ENCODE results near the gene GAGE12E.
"Not testable (repeated sequence)": the region's sequence is repeated elsewhere in the genome, so short reads cannot be mapped to it uniquely, and the experiment has no call there.

Gene GAGE12E, protein sequence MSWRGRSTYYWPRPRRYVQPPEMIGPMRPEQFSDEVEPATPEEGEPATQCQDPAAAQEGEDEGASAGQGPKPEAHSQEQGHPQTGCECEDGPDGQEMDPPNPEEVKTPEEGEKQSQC

DNA sequence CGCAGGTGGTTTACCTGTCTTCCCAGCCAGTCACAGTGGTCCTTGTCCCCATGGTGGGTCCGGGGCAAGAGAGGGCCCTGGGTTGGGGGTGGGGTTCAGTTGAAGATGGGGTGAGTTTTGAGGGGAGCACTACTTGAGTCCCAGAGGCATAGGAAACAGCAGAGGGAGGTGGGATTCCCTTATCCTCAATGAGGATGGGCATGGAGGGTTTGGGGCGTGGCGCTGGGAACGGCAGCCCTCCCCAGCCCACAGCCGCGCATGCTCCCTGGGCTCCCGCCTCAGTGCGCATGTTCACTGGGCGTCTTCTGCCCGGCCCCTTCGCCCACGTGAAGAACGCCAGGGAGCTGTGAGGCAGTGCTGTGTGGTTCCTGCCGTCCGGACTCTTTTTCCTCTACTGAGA lies at the start of gene GAGE12E:
Gene GAGE12E (plus strand): TSS at position 301 of the 400 bp plus-strand sequence. CDS start 1,155 bp downstream, outside the sequence.
- DNase-seq, result not testable (repeated sequence)

DNA sequence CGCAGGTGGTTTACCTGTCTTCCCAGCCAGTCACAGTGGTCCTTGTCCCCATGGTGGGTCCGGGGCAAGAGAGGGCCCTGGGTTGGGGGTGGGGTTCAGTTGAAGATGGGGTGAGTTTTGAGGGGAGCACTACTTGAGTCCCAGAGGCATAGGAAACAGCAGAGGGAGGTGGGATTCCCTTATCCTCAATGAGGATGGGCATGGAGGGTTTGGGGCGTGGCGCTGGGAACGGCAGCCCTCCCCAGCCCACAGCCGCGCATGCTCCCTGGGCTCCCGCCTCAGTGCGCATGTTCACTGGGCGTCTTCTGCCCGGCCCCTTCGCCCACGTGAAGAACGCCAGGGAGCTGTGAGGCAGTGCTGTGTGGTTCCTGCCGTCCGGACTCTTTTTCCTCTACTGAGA lies 19.2 kb upstream of the GAGE12E start, which contains the start of gene GAGE12C:
Gene GAGE12C (plus strand): TSS at position 301 of the 400 bp plus-strand sequence. CDS start 1,155 bp downstream, outside the sequence.
- not testable (repeated sequence) for DNase-seq

DNA sequence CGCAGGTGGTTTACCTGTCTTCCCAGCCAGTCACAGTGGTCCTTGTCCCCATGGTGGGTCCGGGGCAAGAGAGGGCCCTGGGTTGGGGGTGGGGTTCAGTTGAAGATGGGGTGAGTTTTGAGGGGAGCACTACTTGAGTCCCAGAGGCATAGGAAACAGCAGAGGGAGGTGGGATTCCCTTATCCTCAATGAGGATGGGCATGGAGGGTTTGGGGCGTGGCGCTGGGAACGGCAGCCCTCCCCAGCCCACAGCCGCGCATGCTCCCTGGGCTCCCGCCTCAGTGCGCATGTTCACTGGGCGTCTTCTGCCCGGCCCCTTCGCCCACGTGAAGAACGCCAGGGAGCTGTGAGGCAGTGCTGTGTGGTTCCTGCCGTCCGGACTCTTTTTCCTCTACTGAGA lies 9.7 kb upstream of the GAGE12E start, which contains the start of gene GAGE12D:
Gene GAGE12D (plus strand): TSS at position 301 of the 400 bp plus-strand sequence. CDS start 1,155 bp downstream, outside the sequence.
- not testable (repeated sequence) for DNase-seq

DNA sequence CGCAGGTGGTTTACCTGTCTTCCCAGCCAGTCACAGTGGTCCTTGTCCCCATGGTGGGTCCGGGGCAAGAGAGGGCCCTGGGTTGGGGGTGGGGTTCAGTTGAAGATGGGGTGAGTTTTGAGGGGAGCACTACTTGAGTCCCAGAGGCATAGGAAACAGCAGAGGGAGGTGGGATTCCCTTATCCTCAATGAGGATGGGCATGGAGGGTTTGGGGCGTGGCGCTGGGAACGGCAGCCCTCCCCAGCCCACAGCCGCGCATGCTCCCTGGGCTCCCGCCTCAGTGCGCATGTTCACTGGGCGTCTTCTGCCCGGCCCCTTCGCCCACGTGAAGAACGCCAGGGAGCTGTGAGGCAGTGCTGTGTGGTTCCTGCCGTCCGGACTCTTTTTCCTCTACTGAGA lies 9.5 kb downstream of the GAGE12E start, which contains the start of gene GAGE12F:
Gene GAGE12F (plus strand): TSS at position 301 of the 400 bp plus-strand sequence. CDS start 1,155 bp downstream, outside the sequence.
- not testable (repeated sequence) for DNase-seq

DNA sequence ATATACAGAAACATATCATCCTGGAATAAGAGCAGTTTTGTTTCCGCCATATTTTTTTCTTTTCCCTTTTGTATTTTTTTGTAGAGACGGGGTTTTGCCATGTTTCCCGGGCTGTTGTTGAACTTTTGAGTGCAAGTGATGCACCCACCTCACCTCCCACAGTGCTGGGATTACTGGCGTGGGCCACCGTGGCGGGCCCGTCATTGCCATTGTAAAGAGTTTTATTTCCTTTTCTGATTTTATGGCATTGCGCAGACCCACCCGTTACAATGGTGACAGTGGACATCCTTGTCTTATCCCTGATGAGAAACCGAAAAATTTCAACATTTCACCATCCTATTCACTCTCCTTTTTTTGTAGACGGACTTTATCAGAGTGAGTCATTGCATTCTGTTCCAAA lies 17.6 kb downstream of the GAGE12E start:
- not testable (repeated sequence) for DNase-seq

DNA sequence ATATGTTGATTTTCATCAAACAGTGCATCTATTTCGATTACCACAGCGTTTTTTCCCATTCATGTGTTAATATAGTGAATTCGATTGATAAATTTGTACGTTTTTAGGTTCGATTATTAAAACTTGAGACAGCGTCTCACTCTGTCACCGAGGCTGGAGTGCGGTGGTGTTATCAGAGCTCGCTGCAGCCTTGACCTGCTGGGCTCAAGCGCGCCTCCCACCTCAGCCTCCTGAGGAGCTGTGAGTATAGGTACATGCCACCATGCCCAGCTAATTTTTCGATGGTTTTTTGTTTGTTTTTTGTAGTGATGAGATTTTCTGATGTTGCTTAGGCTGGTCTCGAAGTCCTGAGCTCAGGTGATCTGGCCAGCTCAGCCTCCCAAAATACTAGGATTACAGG lies 18.1 kb downstream of the GAGE12E start:
- DNase-seq, result not testable (repeated sequence)

DNA sequence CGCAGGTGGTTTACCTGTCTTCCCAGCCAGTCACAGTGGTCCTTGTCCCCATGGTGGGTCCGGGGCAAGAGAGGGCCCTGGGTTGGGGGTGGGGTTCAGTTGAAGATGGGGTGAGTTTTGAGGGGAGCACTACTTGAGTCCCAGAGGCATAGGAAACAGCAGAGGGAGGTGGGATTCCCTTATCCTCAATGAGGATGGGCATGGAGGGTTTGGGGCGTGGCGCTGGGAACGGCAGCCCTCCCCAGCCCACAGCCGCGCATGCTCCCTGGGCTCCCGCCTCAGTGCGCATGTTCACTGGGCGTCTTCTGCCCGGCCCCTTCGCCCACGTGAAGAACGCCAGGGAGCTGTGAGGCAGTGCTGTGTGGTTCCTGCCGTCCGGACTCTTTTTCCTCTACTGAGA lies 19.0 kb downstream of the GAGE12E start, which contains the start of gene GAGE12G:
Gene GAGE12G (plus strand): TSS at position 301 of the 400 bp plus-strand sequence. CDS start 1,155 bp downstream, outside the sequence.
- DNase-seq, result not testable (repeated sequence)

DNA sequence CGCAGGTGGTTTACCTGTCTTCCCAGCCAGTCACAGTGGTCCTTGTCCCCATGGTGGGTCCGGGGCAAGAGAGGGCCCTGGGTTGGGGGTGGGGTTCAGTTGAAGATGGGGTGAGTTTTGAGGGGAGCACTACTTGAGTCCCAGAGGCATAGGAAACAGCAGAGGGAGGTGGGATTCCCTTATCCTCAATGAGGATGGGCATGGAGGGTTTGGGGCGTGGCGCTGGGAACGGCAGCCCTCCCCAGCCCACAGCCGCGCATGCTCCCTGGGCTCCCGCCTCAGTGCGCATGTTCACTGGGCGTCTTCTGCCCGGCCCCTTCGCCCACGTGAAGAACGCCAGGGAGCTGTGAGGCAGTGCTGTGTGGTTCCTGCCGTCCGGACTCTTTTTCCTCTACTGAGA lies 28.6 kb downstream of the GAGE12E start, which contains the start of gene GAGE12H:
Gene GAGE12H (plus strand): TSS at position 301 of the 400 bp plus-strand sequence. CDS start 1,155 bp downstream, outside the sequence.
- DNase-seq, result not testable (repeated sequence)

DNA sequence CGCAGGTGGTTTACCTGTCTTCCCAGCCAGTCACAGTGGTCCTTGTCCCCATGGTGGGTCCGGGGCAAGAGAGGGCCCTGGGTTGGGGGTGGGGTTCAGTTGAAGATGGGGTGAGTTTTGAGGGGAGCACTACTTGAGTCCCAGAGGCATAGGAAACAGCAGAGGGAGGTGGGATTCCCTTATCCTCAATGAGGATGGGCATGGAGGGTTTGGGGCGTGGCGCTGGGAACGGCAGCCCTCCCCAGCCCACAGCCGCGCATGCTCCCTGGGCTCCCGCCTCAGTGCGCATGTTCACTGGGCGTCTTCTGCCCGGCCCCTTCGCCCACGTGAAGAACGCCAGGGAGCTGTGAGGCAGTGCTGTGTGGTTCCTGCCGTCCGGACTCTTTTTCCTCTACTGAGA lies 38.1 kb downstream of the GAGE12E start, which contains the start of gene GAGE2A:
Gene GAGE2A (plus strand): TSS at position 301 of the 400 bp plus-strand sequence. CDS start 1,155 bp downstream, outside the sequence.
- not testable (repeated sequence) for DNase-seq

DNA sequence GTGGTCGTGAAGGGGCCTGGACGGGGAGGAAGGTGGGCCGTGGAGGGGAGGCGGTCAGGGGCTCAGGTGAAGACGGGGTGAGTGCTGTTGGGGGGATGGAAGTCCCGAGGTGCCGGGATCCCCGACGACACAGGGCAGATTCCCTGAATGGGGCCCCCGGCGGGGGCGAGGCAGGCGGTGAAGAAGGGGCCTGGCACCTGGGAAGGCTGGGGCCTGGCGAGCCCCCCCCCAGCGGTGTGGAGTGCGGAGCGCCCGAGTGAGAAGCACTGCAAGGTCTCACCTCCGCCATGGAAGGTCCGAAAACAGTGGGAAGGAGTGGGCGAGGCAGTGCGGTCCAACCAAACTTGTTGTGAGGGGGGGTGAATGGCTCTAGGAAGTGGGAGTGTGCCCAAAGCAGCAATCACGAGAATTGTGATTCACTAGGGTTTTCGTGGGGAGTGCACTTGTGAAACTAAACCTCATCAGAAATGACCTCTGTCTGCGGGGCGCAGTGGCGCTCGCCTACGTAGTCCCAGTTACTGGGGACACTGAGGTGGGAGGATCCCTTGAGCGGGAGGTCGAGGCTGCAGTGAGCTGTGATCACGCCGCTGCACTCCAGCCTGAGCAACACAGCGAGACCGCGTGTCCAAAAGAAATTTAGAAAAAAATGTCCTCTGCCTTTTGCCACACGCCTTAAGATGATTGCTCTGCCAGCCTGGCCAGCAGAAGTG lies 38.8 kb downstream of the GAGE12E start:
- not testable (repeated sequence) for DNase-seq

DNA sequence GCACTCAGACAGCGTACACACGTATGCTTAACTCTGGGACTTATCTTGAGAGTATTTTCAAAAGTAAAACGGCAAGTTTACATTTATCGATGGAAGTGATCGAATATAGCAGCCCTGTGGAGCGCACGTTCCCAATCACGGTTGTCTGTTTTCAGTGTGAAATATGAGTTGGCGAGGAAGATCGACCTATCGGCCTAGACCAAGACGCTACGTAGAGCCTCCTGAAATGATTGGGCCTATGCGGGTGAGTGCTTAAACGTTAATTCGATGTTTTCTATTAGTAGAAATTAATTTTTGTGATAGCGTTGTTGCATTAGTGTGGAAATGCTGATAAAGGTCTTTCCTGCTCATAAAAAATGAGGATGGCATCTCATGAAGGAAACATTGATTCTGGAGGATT lies 39.4 kb downstream of the GAGE12E start:
- not testable (repeated sequence) for DNase-seq

DNA sequence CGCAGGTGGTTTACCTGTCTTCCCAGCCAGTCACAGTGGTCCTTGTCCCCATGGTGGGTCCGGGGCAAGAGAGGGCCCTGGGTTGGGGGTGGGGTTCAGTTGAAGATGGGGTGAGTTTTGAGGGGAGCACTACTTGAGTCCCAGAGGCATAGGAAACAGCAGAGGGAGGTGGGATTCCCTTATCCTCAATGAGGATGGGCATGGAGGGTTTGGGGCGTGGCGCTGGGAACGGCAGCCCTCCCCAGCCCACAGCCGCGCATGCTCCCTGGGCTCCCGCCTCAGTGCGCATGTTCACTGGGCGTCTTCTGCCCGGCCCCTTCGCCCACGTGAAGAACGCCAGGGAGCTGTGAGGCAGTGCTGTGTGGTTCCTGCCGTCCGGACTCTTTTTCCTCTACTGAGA lies 47.6 kb downstream of the GAGE12E start, which contains the start of gene GAGE1:
Gene GAGE1 (plus strand): TSS at position 301 of the 400 bp plus-strand sequence. CDS start 1,155 bp downstream, outside the sequence.
- not testable (repeated sequence) for DNase-seq
